Ovary (tissue), 9 donors: ENCODE measurements around the gene ATP9A. TPM values are rescaled to one million over a fixed set of nuclear protein-coding genes. Genes with fewer than 3 reads are reported as not detected.
"Not testable (repeated sequence)": the region's sequence is repeated elsewhere in the genome, so short reads cannot be mapped to it uniquely, and the experiment has no call there.

Experiments used
- DNase-seq, 5 donors: peaks; one replicate each; pipeline ENCODE4 v3.0.0-alpha.2; 2019 to 2020
- H3K27ac ChIP-seq, 2 donors: fragments of 200-600 bp; one replicate each; pipeline versions ENCODE4 v1.5.1 to v1.8.0; 2019 to 2022
- H3K27me3 ChIP-seq: fragments of 200-600 bp; one replicate; pipeline ENCODE4 v1.8.0; 2022
- H3K36me3 ChIP-seq: fragments of 200-600 bp; sonication (generic); one replicate; pipeline ENCODE4 v1.5.1; 2019
- H3K4me1 ChIP-seq: one replicate; pipeline ENCODE4 v1.8.1; 2013; ENCODE audit warnings: mild to moderate bottlenecking, moderate library complexity; ENCODE audit not compliant: insufficient read depth
- H3K4me3 ChIP-seq: fragments of 200-600 bp; sonication (generic); one replicate; pipeline ENCODE4 v1.5.1; 2017
- H3K9me3 ChIP-seq, 2 donors: fragments of 200-600 bp in 1 of 2; sonication (generic) in 1 of 2; one replicate each; pipeline versions ENCODE4 v1.5.1 to v1.8.1; 2013 to 2019; ENCODE audit warnings: mild to moderate bottlenecking in 1 of 2, moderate library complexity in 1 of 2
- CTCF ChIP-seq, 3 donors: fragments of 450-650 bp in 2 of 3; fragments of 200-600 bp in 1 of 3; IDR thresholded peaks; one replicate each; pipeline versions ENCODE4 v1.5.1 to v1.8.0; 2016 to 2022; ENCODE audit warnings: antibody characterized with exemption in 3 of 3, mild to moderate bottlenecking in 1 of 3
- EP300 ChIP-seq: sonication (generic); formaldehyde crosslinking; IDR thresholded peaks from one replicate; pipeline ENCODE4 v1.6.1; 2017; ENCODE audit warnings: antibody characterized with exemption
- POLR2A ChIP-seq: fragments of 450-650 bp; IDR thresholded peaks from one replicate; pipeline ENCODE4 v1.6.1; 2017; ENCODE audit warnings: antibody characterized with exemption, mild to moderate bottlenecking, moderate library complexity
- WGBS, 3 donors: extraction: QIAGEN DNeasy Blood & Tissue Kit in 1 of 3; methylation state at CpG; one replicate each; pipeline versions ENCODE4 v1.1.5 to v1.1.7; 2013 to 2017; 5-methylcytosine and 5-hydroxymethylcytosine counted together
- intact Hi-C, 4 donors: fragments of 100-400 bp; cut with DNase I; formaldehyde crosslinking; loops; one replicate each; pipeline versions ENCODE4 v1.11.0 to v1.15.1; 2022 to 2023
- polyA plus RNA-seq, 2 donors: library from polyadenylated mRNA; stranded (reverse); fragments of 200-250 nt in 1 of 2; fragments of 350-450 nt in 1 of 2; fragmentation: Illumina TruSeq in 1 of 2; extraction: RNeasy Lipid Tissue Mini Kit (QIAGEN cat#74804) in 1 of 2; gene quantifications; one replicate each; pipeline ENCODE4 v1.2.3, GENCODE V29; 2013 to 2014
- total RNA-seq, 7 donors: library from RNA; depleted of rRNA in 2 of 7; stranded (reverse); fragments of >200 nt in 2 of 7; fragmentation: NEBNext Ultra II Directional in 3 of 7; extraction: Animal tissue kit (Norgen Biotek cat#: 25700) in 3 of 7; gene quantifications; one replicate each; pipeline versions ENCODE4 v1.1.0 to v1.2.4, GENCODE V29; 2016 to 2023
- donor health status: DM: no; HTN: no; CAD: no; lungs with moderate emphysema.
- donor health status: DM: no; HTN: no; CAD: no.
- donor health status: Bipolar disorder and iron deficiency.
- donor health status: DM: yes; HTN: yes; CAD: no.
- donor health status: DM: no; HTN: no; CAD: no.
- donor health status: DM: yes; HTN: yes; CAD: no.

The ATP9A gene
- total and polyA plus RNA-seq, 9 donors, result 12.9 to 44.6 (median 29.2) TPM

GRCh38 chr20:51789434-51789833, 21.2 kb upstream of the ATP9A start:
- Histone ChIP-seq H3K4me1 (no peaks in the 10 kb centered on the region), H3K36me3 (no peaks in the 10 kb centered on the region), H3K27me3 (no peaks in the 10 kb centered on the region), H3K27ac (no peak overlapping the region), H3K9me3 (no peaks in the 10 kb centered on the region), H3K4me3 (no peak overlapping the region)
- intact Hi-C loops, result no loop called here
- WGBS, 3 donors, result 80 to 84% (median 82%) methylated on average over 2 of the region's 2 CpGs
- no peak for DNase-seq
- TF ChIP-seq POLR2A, result no peak
- no peak for TF ChIP-seq CTCF (IDR thresholded peaks at IDR 0.05)
- TF ChIP-seq EP300, result no peak

DNA sequence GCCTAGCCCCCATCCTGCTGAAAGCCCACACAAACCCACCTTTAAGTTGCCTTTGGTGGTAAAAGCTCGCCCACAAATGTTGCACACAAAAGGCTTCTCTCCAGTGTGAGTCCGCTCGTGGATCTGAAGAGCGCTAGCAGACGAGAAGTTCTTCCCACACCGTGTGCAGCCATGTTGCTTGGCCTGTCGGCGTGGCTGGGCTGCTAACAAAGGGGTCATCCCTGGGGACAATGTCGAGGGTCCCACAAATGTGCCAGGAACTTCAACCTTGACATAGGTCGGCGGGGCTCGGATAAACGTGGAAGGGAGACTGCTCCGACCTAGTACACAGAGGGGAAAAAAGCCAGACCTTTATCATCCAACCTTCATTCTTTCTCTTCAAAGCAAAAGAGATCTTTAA, 20.6 kb upstream of the ATP9A start:
- Histone ChIP-seq H3K4me1 (no peaks in the 10 kb centered on the region), H3K4me3 (no peak overlapping the region), H3K27me3 (no peaks in the 10 kb centered on the region), H3K36me3 (no peaks in the 10 kb centered on the region), H3K9me3 (no peaks in the 10 kb centered on the region), H3K27ac (no peak overlapping the region)
- TF ChIP-seq CTCF (IDR thresholded peaks at IDR 0.05) (no peak), EP300 (no peak), POLR2A (no peak)
- no peak for DNase-seq
- intact Hi-C loops, result no loop called here
- WGBS, 3 donors, result 82 to 88% (median 86%) methylated on average over 14 of the region's 14 CpGs

GRCh38 chr20:51784299-51784698, 16.1 kb upstream of the ATP9A start:
- no peak for TF ChIP-seq EP300
- TF ChIP-seq POLR2A, result no peak
- TF ChIP-seq CTCF (IDR thresholded peaks at IDR 0.05), result no peak
- Histone ChIP-seq H3K36me3 (no peaks in the 10 kb centered on the region), H3K27ac (no peak overlapping the region), H3K27me3 (no peaks in the 10 kb centered on the region), H3K4me1 (no peaks in the 10 kb centered on the region), H3K4me3 (no peak overlapping the region), H3K9me3 (no peaks in the 10 kb centered on the region)
- WGBS, 3 donors, result 86 to 91% (median 90%) methylated on average over 15 of the region's 15 CpGs
- no peak for DNase-seq
- intact Hi-C loops, result no loop called here

GRCh38 chr20:51778229-51778759, 10.1 kb upstream of the ATP9A start:
- H3K27ac ChIP-seq, H3K27me3 ChIP-seq, H3K36me3 ChIP-seq, intact Hi-C loops, H3K4me3 ChIP-seq, H3K4me1 ChIP-seq, H3K9me3 ChIP-seq, DNase-seq: not testable (repeated sequence)
- WGBS, 3 donors, result 71 to 78% (median 74%) methylated on average over 4 of the region's 4 CpGs

DNA sequence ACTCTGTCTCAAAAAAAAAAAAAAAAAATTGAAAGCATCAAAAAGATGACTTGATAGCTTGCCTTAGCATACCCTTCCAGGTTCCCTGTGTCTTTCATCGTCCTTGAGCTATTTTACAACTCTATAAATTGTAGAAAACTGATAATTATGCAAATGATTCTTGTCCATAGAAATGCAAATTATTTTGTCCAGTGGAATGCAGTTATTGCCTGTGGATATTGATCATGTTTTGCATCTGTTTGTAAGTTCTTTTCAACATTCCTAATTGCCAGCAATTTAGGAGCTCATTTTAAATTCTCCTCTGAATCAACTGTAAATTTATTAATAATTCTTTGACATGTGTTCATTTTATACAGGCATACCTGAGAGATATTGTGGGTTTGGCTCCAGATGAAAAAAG, 7.1 kb upstream of the ATP9A start:
- no peak overlapping the region for H3K4me3 ChIP-seq
- intact Hi-C loops, result no loop called here
- no peak for TF ChIP-seq POLR2A
- TF ChIP-seq CTCF (IDR thresholded peaks at IDR 0.05), result no peak
- no peak for TF ChIP-seq EP300
- H3K4me1 ChIP-seq, result no peaks in the 10 kb centered on the region
- no peak for DNase-seq
- 59 to 72% (median 67%) methylated on average over 1 of the region's 1 CpG for WGBS, 3 donors
- no peaks in the 10 kb centered on the region for H3K9me3 ChIP-seq
- no peaks in the 10 kb centered on the region for H3K27me3 ChIP-seq
- H3K27ac ChIP-seq, result no peak overlapping the region
- no peaks in the 10 kb centered on the region for H3K36me3 ChIP-seq
